ENCODE results near the gene EHBP1. TPM values are rescaled to one million over a fixed set of nuclear protein-coding genes. Genes with fewer than 3 reads are reported as not detected.

The EHBP1 gene
- polyA plus RNA-seq, 1 of the 3 experiments (the other 2 are of a cell fraction) = 62.7 TPM

GRCh38 chr2:63029058-63029457 lies 323.5 kb downstream of the EHBP1 start:
- CTCF ChIA-PET = interaction anchor here (0.9 to 1.2 kb wide), 2 partner anchors 24 to 242 kb away, joined by 3 read pairs; no protein-coding TSS in a partner anchor
- Histone ChIP-seq H3K9me2 (no peaks in the 10 kb centered on the region), H3F3A (replicated peaks; ENCODE audit: insufficient read depth) (no peaks in the 10 kb centered on the region), H3K36me3 (replicated peaks in 1 of 2; ENCODE audit: control insufficient read depth in 1 of 2, insufficient read depth in 2 of 2, low read length in 1 of 2) (peaks cover 6 to 10% of the 10 kb centered on the region in 2 experiments), H3K27ac (ENCODE audit: low read depth in 2 of 2, low read length in 1 of 2) (no peak overlapping the region), H3K9me3 (no peaks in the 10 kb centered on the region), H3K79me2 (ENCODE audit: insufficient read depth) (no peaks in the 10 kb centered on the region), H3K9ac (no peak overlapping the region), H3K4me2 (no peak overlapping the region), H3K4me1 (ENCODE audit: control insufficient read depth in 1 of 2, insufficient read depth in 2 of 2, low read depth in 1 of 2, low read length in 1 of 2) (no peaks in the 10 kb centered on the region; a peak in 2 of 4 replicates), H2AFZ (ENCODE audit: low read depth) (no peak overlapping the region), H4K20me1 (ENCODE audit: insufficient read depth) (no peaks in the 10 kb centered on the region), H3K27me3 (ENCODE audit: insufficient read depth) (no peaks in the 10 kb centered on the region), H3K4me3 (ENCODE audit: low read depth in 2 of 2, low read length in 1 of 2) (no peak overlapping the region)
- TF ChIP-seq PBX3 (IDR thresholded peaks at IDR 0.05) (peak; percentile 23; the same call in 1 of the 2 replicates), FOSL2 (IDR thresholded peaks at IDR 0.05; ENCODE audit: borderline replicate concordance, low read depth) (0 out of 2 replicates have a peak, but pooled peaks have one; percentile 21), MXI1 (IDR thresholded peaks at IDR 0.05; ENCODE audit: low read depth, low read length) (no peak), FOXJ3 (CRISPR knock-in tag; IDR thresholded peaks at IDR 0.05) (no peak), MEF2A (IDR thresholded peaks at IDR 0.05; ENCODE audit: borderline replicate concordance, low read depth) (no peak), TCF12 (IDR thresholded peaks at IDR 0.05) (peak; percentile 42; the same call in 1 of the 2 replicates), JUND (IDR thresholded peaks at IDR 0.05) (0 out of 2 replicates have a peak, but pooled peaks have one; percentile 22)
- 92% methylated on average over 1 of the region's 1 CpG for WGBS (ENCODE audit: low lambda C conversion rate)
- DNase-seq = no peak
- POLR2A ChIA-PET = no interaction called here

- no peak overlapping the region for H3K4me2 ChIP-seq
- no peaks in the 10 kb centered on the region for H3K9me3 ChIP-seq
- WGBS (ENCODE audit: low lambda C conversion rate) = 92% methylated on average over 4 of the region's 4 CpGs
- no peak overlapping the region for H3K27ac ChIP-seq (ENCODE audit: low read depth in 2 of 2, low read length in 1 of 2)
- H3K27me3 ChIP-seq (ENCODE audit: insufficient read depth) = no peaks in the 10 kb centered on the region
- TF ChIP-seq CHD2 (IDR thresholded peaks at IDR 0.05; ENCODE audit: low read length, partially characterized antibody) (no peak), MXI1 (IDR thresholded peaks at IDR 0.05; ENCODE audit: low read depth, low read length) (no peak), USF2 (IDR thresholded peaks at IDR 0.05; ENCODE audit: borderline replicate concordance, low read depth, low read length) (no peak), PBX3 (IDR thresholded peaks at IDR 0.05) (no peak), GATA2 (CRISPR knock-in tag; IDR thresholded peaks at IDR 0.05) (no peak), RXRA (IDR thresholded peaks at IDR 0.05; ENCODE audit: borderline replicate concordance, low read depth) (no peak), CTCF (IDR thresholded peaks at IDR 0.05) (no peak), TEAD4 (IDR thresholded peaks at IDR 0.05; ENCODE audit: borderline replicate concordance, insufficient read depth) (no peak), EZH2phosphoT487 (IDR thresholded peaks at IDR 0.05; ENCODE audit: borderline replicate concordance, low read depth) (no peak), USF1 (IDR thresholded peaks at IDR 0.05; ENCODE audit: borderline replicate concordance, low read depth) (no peak), JUND (IDR thresholded peaks at IDR 0.05) (no peak), FOXJ3 (CRISPR knock-in tag; IDR thresholded peaks at IDR 0.05) (no peak), NFIC (IDR thresholded peaks at IDR 0.05; ENCODE audit: borderline replicate concordance) (no peak), RAD21 (IDR thresholded peaks at IDR 0.05; ENCODE audit: low read length) (no peak), YY1 (IDR thresholded peaks at IDR 0.05; ENCODE audit: low read depth) (no peak), FOSL2 (IDR thresholded peaks at IDR 0.05; ENCODE audit: borderline replicate concordance, low read depth) (no peak), SMC3 (IDR thresholded peaks at IDR 0.05; ENCODE audit: low read depth, low read length) (no peak)
- H3K9ac ChIP-seq = no peak overlapping the region
- H3K36me3 ChIP-seq (replicated peaks in 1 of 2; ENCODE audit: control insufficient read depth in 1 of 2, insufficient read depth in 2 of 2, low read length in 1 of 2) = peaks cover 8 to 12% of the 10 kb centered on the region in 2 experiments
- no peak for DNase-seq
- peaks cover 4% of the 10 kb centered on the region for H3F3A ChIP-seq (replicated peaks; ENCODE audit: insufficient read depth)
- POLR2A ChIA-PET = no interaction called here
- peaks cover 0 to 11% of the 10 kb centered on the region in 2 experiments; a peak in 2 of 4 replicates for H3K4me1 ChIP-seq (ENCODE audit: control insufficient read depth in 1 of 2, insufficient read depth in 2 of 2, low read depth in 1 of 2, low read length in 1 of 2)
- H2AFZ ChIP-seq (ENCODE audit: low read depth) = no peak overlapping the region
- no peak overlapping the region for H3K4me3 ChIP-seq (ENCODE audit: low read depth in 2 of 2, low read length in 1 of 2)
- H4K20me1 ChIP-seq (ENCODE audit: insufficient read depth) = no peaks in the 10 kb centered on the region
- H3K9me2 ChIP-seq = no peaks in the 10 kb centered on the region
- no peaks in the 10 kb centered on the region for H3K79me2 ChIP-seq (ENCODE audit: insufficient read depth)
- CTCF ChIA-PET = interaction anchor here (1.0 to 1.4 kb wide), 2 partner anchors 21 to 577 kb away, joined by 3 read pairs; no protein-coding TSS in a partner anchor
Measured at GRCh38 chr2:63034526-63034925, 329.0 kb downstream of the EHBP1 start.
